ENCODE results near the gene PIGW. TPM values are rescaled to one million over a fixed set of nuclear protein-coding genes. Genes with fewer than 3 reads are reported as not detected.

The PIGW gene
- polyA plus RNA-seq, 1 donor from 2014 or later: 5.4 TPM

- Histone ChIP-seq H3K9me2 (ENCODE audit: insufficient read depth, low read length) (no peaks in the 10 kb centered on the region), H3K36me3 (ENCODE audit: insufficient read depth, low read length) (no peaks in the 10 kb centered on the region), H2AFZ (ENCODE audit: low read depth, low read length) (no peak overlapping the region), H3K4me2 (ENCODE audit: low read length) (no peak overlapping the region), H4K20me1 (ENCODE audit: insufficient read depth) (no peaks in the 10 kb centered on the region), H3K27ac (ENCODE audit: low read length) (no peak overlapping the region), H3F3A (ENCODE audit: insufficient read depth, low read length, poor library complexity, severe bottlenecking) (no peaks in the 10 kb centered on the region), H3K4me3 (ENCODE audit: low read length) (no peak overlapping the region), H3K27me3 (ENCODE audit: insufficient read depth, low read depth, low read length) (no peaks in the 10 kb centered on the region), H3K79me2 (replicated peaks; ENCODE audit: insufficient read depth, low read length) (no peaks in the 10 kb centered on the region), H3K9ac (ENCODE audit: low read length) (no peak overlapping the region), H3K9me3 (ENCODE audit: low read length) (no peaks in the 10 kb centered on the region)
- no peak for TF ChIP-seq RAD21 (conservative IDR thresholded peaks at IDR 0.05)
- TF ChIP-seq SMC3 (conservative IDR thresholded peaks at IDR 0.05; ENCODE audit: poor library complexity): no peak
- no peak for TF ChIP-seq REST (IDR thresholded peaks at IDR 0.05; ENCODE audit: borderline replicate concordance)
- no peak for TF ChIP-seq EP300 (conservative IDR thresholded peaks at IDR 0.05; ENCODE audit: poor library complexity, severe bottlenecking)
- no peak for TF ChIP-seq TAF1 (IDR thresholded peaks at IDR 0.05; ENCODE audit: low read depth)
- no peak for TF ChIP-seq POLR2AphosphoS5 (IDR thresholded peaks at IDR 0.05)
- no peak for TF ChIP-seq CTCF (IDR thresholded peaks at IDR 0.05; ENCODE audit: poor library complexity, severe bottlenecking)
- no peak for TF ChIP-seq EZH2 (IDR thresholded peaks at IDR 0.05; ENCODE audit: borderline replicate concordance, insufficient read depth, low read length, poor library complexity, severe bottlenecking)
- TF ChIP-seq MXI1 (conservative IDR thresholded peaks at IDR 0.05; ENCODE audit: poor library complexity, severe bottlenecking): no peak
These were observed 43.9 kb downstream of the PIGW start for GRCh38 chr17:36578671-36579070.

GRCh38 chr17:36583787-36584186, 49.0 kb downstream of the PIGW start:
- TF ChIP-seq POLR2AphosphoS5 (IDR thresholded peaks at IDR 0.05) (no peak), REST (IDR thresholded peaks at IDR 0.05; ENCODE audit: borderline replicate concordance) (no peak), SMC3 (conservative IDR thresholded peaks at IDR 0.05; ENCODE audit: poor library complexity) (no peak), TAF1 (IDR thresholded peaks at IDR 0.05; ENCODE audit: low read depth) (no peak), MXI1 (conservative IDR thresholded peaks at IDR 0.05; ENCODE audit: poor library complexity, severe bottlenecking) (no peak), RAD21 (conservative IDR thresholded peaks at IDR 0.05) (no peak)
- no peak overlapping the region for H2AFZ ChIP-seq (ENCODE audit: low read depth, low read length)
- H3K36me3 ChIP-seq (ENCODE audit: insufficient read depth, low read length): no peaks in the 10 kb centered on the region
- H3K9ac ChIP-seq (ENCODE audit: low read length): no peak overlapping the region
- no peak overlapping the region for H3K27ac ChIP-seq (ENCODE audit: low read length)
- H3K79me2 ChIP-seq (replicated peaks; ENCODE audit: insufficient read depth, low read length): no peaks in the 10 kb centered on the region
- H3K27me3 ChIP-seq (ENCODE audit: insufficient read depth, low read depth, low read length): no peaks in the 10 kb centered on the region
- no peaks in the 10 kb centered on the region for H3K9me2 ChIP-seq (ENCODE audit: insufficient read depth, low read length)
- no peaks in the 10 kb centered on the region for H3F3A ChIP-seq (ENCODE audit: insufficient read depth, low read length, poor library complexity, severe bottlenecking)
- no peaks in the 10 kb centered on the region for H4K20me1 ChIP-seq (ENCODE audit: insufficient read depth)
- no peak overlapping the region for H3K4me2 ChIP-seq (ENCODE audit: low read length)
- no peak overlapping the region for H3K4me3 ChIP-seq (ENCODE audit: low read length)
- H3K9me3 ChIP-seq (ENCODE audit: low read length): no peaks in the 10 kb centered on the region
